Measurements from ENCODE around the gene PDE4D.
"Not testable (repeated sequence)": the region's sequence is repeated elsewhere in the genome, so short reads cannot be mapped to it uniquely, and the experiment has no call there.

- not testable (repeated sequence) for TF ChIP-seq CTCF (conservative IDR thresholded peaks at IDR 0.05; ENCODE audit: low read length); EZH2phosphoT487 (IDR thresholded peaks at IDR 0.05; ENCODE audit: borderline replicate concordance, low read depth, low read length)
These were observed 519.5 kb downstream of the PDE4D start for GRCh38 chr5:59374036-59374435.
